ENCODE measurements around the gene NCKIPSD. TPM values are rescaled to one million over a fixed set of nuclear protein-coding genes. Genes with fewer than 3 reads are reported as not detected.

NCKIPSD gene
- total RNA-seq, 1 experiment from 2014 or later, result 36.9 TPM

GRCh38 chr3:48716508-48716981 lies 30.8 kb upstream of the NCKIPSD start:
- CTCF ChIA-PET, result interaction anchor here (1.1 to 1.2 kb wide), 2 partner anchors 23 to 280 kb away, joined by 4 to 12 read pairs; no protein-coding TSS in a partner anchor

GRCh38 chr3:48715174-48715800 lies 29.6 kb upstream of the NCKIPSD start:
- Histone ChIP-seq H3K4me3 (replicated peaks in 1 of 2; ENCODE audit: low read depth in 1 of 2, low read length in 2 of 2) (peak overlapping the region; percentile 85 to 100; a peak in 3 of 4 replicates), H3K36me3 (ENCODE audit: control insufficient read depth in 1 of 2, insufficient read depth in 2 of 2, low read length in 2 of 2) (peaks cover 21 to 29% of the 10 kb centered on the region in 2 experiments), H3K4me2 (ENCODE audit: low read length) (peak overlapping the region; percentile 82), H3K9ac (ENCODE audit: low read length) (peak overlapping the region; percentile 99), H2AFZ (ENCODE audit: low read depth, low read length, poor library complexity, severe bottlenecking) (no peak overlapping the region), H3K27ac (ENCODE audit: low read depth, low read length) (no peak overlapping the region), H3K9me2 (ENCODE audit: insufficient read depth) (no peaks in the 10 kb centered on the region), H3K79me2 (ENCODE audit: insufficient read depth, low read length) (peaks cover 66% of the 10 kb centered on the region), H3K4me1 (ENCODE audit: control insufficient read depth in 1 of 2, insufficient read depth in 2 of 2, low read length in 2 of 2) (peaks cover 12 to 18% of the 10 kb centered on the region in 2 experiments), H4K20me1 (ENCODE audit: insufficient read depth) (peaks cover 13% of the 10 kb centered on the region; the same call in 1 of the 2 replicates), H3K27me3 (ENCODE audit: insufficient read depth, low read length) (no peaks in the 10 kb centered on the region), H3K9me3 (ENCODE audit: control insufficient read depth in 1 of 2, insufficient read depth in 1 of 2, low read depth in 1 of 2, low read length in 2 of 2) (no peaks in the 10 kb centered on the region)
- intact Hi-C loops (cut with micrococcal nuclease), result no loop called here
- RAD21 ChIA-PET (ENCODE audit: low non-redundant PET in 1 of 2, low total read pairs in 2 of 2, uncharacterized antibody in 2 of 2, unreplicated experiment in 2 of 2), result no interaction called here
- DNase-seq (ENCODE audit: low read depth, low spot score), result no peak
- CTCF ChIA-PET, result no interaction called here
- ATAC-seq, result no peak
- BruUV-seq (replicated peaks), result no TSS peak
- POLR2A ChIA-PET, result no interaction called here
- TF ChIP-seq FOSL1 (IDR thresholded peaks at IDR 0.05; ENCODE audit: low read depth) (no peak), POLR2A (IDR thresholded peaks at IDR 0.05; ENCODE audit: borderline replicate concordance, extremely low read depth, insufficient read depth, insufficient read length) (no peak), RAD21 (IDR thresholded peaks at IDR 0.05; ENCODE audit: low read depth) (no peak), REST (IDR thresholded peaks at IDR 0.05; ENCODE audit: low read depth) (no peak), SP1 (IDR thresholded peaks at IDR 0.05; ENCODE audit: low read depth) (no peak), ZFX (IDR thresholded peaks at IDR 0.05) (no peak), CEBPB (IDR thresholded peaks at IDR 0.05; ENCODE audit: low read depth) (no peak), POLR2AphosphoS5 (IDR thresholded peaks at IDR 0.05; ENCODE audit: low read depth, low read length) (no peak), SIN3A (IDR thresholded peaks at IDR 0.05; ENCODE audit: low read depth) (no peak), ELF1 (IDR thresholded peaks at IDR 0.05; ENCODE audit: borderline replicate concordance, low read depth) (no peak), EZH2 (IDR thresholded peaks at IDR 0.05) (no peak)
- TF ChIP-seq, protein P1, sequence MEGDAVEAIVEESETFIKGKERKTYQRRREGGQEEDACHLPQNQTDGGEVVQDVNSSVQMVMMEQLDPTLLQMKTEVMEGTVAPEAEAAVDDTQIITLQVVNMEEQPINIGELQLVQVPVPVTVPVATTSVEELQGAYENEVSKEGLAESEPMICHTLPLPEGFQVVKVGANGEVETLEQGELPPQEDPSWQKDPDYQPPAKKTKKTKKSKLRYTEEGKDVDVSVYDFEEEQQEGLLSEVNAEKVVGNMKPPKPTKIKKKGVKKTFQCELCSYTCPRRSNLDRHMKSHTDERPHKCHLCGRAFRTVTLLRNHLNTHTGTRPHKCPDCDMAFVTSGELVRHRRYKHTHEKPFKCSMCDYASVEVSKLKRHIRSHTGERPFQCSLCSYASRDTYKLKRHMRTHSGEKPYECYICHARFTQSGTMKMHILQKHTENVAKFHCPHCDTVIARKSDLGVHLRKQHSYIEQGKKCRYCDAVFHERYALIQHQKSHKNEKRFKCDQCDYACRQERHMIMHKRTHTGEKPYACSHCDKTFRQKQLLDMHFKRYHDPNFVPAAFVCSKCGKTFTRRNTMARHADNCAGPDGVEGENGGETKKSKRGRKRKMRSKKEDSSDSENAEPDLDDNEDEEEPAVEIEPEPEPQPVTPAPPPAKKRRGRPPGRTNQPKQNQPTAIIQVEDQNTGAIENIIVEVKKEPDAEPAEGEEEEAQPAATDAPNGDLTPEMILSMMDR (IDR thresholded peaks at IDR 0.05 in 2 of 3, conservative IDR thresholded peaks at IDR 0.05 in 1 of 3; ENCODE audit: borderline replicate concordance in 1 of 3, insufficient read depth in 1 of 3, low read depth in 2 of 3, low read length in 2 of 3), result no peak
- TF ChIP-seq, protein P2, sequence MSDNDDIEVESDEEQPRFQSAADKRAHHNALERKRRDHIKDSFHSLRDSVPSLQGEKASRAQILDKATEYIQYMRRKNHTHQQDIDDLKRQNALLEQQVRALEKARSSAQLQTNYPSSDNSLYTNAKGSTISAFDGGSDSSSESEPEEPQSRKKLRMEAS (IDR thresholded peaks at IDR 0.05), result no peak

More at GRCh38 chr3:48716508-48716981, 30.8 kb upstream of the NCKIPSD start:
- H3K4me1 ChIP-seq (ENCODE audit: control insufficient read depth in 1 of 2, insufficient read depth in 2 of 2, low read length in 2 of 2), result peaks cover 12 to 18% of the 10 kb centered on the region in 2 experiments
- no peaks in the 10 kb centered on the region for H3K9me3 ChIP-seq (ENCODE audit: control insufficient read depth in 1 of 2, insufficient read depth in 1 of 2, low read depth in 1 of 2, low read length in 2 of 2)
- BruUV-seq (replicated peaks), result no TSS peak
- POLR2A ChIA-PET, result interaction anchor here (0.8 to 1.4 kb wide), 6 partner anchors 12 to 202 kb away, joined by 3 to 8 read pairs (median 4); partner anchors contain the start of gene ARIH2
- intact Hi-C loops (cut with micrococcal nuclease), result no loop called here
- no peak overlapping the region for H2AFZ ChIP-seq (ENCODE audit: low read depth, low read length, poor library complexity, severe bottlenecking)
- peaks cover 15 to 21% of the 10 kb centered on the region in 2 experiments for H3K36me3 ChIP-seq (ENCODE audit: control insufficient read depth in 1 of 2, insufficient read depth in 2 of 2, low read length in 2 of 2)
- H3K27ac ChIP-seq (ENCODE audit: low read depth, low read length), result peak overlapping the region; percentile 74
- peak overlapping the region; percentile 82 for H3K4me2 ChIP-seq (ENCODE audit: low read length)
- TF ChIP-seq YY1 (IDR thresholded peaks at IDR 0.05; ENCODE audit: extremely low read depth, insufficient replicate concordance, low read depth, low read length) (peak; percentile 90), RAD21 (IDR thresholded peaks at IDR 0.05; ENCODE audit: low read depth) (no peak)
- H3K4me3 ChIP-seq (replicated peaks in 1 of 2; ENCODE audit: low read depth in 1 of 2, low read length in 2 of 2), result peak overlapping the region; percentile 85 to 100
- H3K27me3 ChIP-seq (ENCODE audit: insufficient read depth, low read length), result no peaks in the 10 kb centered on the region
- no peak for DNase-seq (ENCODE audit: low read depth, low spot score)
- peaks cover 8% of the 10 kb centered on the region; the same call in 1 of the 2 replicates for H4K20me1 ChIP-seq (ENCODE audit: insufficient read depth)
- RAD21 ChIA-PET (ENCODE audit: low non-redundant PET in 1 of 2, low total read pairs in 2 of 2, uncharacterized antibody in 2 of 2, unreplicated experiment in 2 of 2), result interaction anchor here in 1 of 2 experiments (1.7 kb wide), 1 partner anchor 24 kb away, joined by 5 read pairs; no protein-coding TSS in a partner anchor
- H3K9ac ChIP-seq (ENCODE audit: low read length), result peak overlapping the region; percentile 99
- peak; percentile 42 for ATAC-seq
- H3K79me2 ChIP-seq (ENCODE audit: insufficient read depth, low read length), result peaks cover 54% of the 10 kb centered on the region
- H3K9me2 ChIP-seq (ENCODE audit: insufficient read depth), result no peaks in the 10 kb centered on the region
